Left lung (tissue), 10 donors: ENCODE measurements around the gene SPG21. TPM values are rescaled to one million over a fixed set of nuclear protein-coding genes. Genes with fewer than 3 reads are reported as not detected.

ENCODE experiments used
- ATAC-seq: fragments of 200-7000 bp; cut with Tn5 transposase; one replicate; pipeline ENCODE4 v1.9.1; 2020; ENCODE audit warnings: moderate library complexity
- DNase-seq, 4 donors: peaks; one replicate each; pipeline ENCODE4 v3.0.0-alpha.2; 2013 to 2020
- H3K27ac ChIP-seq, 2 donors: fragments of 200-600 bp; sonication (generic) in 1 of 2; one replicate each; pipeline versions ENCODE4 v1.5.0 to v1.8.0; 2020 to 2021
- H3K27me3 ChIP-seq, 2 donors: fragments of 200-600 bp; sonication (generic) in 1 of 2; one replicate each; pipeline versions ENCODE4 v1.5.0 to v1.8.0; 2020 to 2021
- H3K36me3 ChIP-seq, 2 donors: fragments of 200-600 bp; sonication (generic) in 1 of 2; one replicate each; pipeline versions ENCODE4 v1.5.0 to v1.8.0; 2020 to 2021
- H3K4me1 ChIP-seq, 2 donors: fragments of 200-600 bp; one replicate each; pipeline ENCODE4 v1.8.0; 2021
- H3K4me3 ChIP-seq, 2 donors: fragments of 200-600 bp; sonication (generic) in 1 of 2; one replicate each; pipeline versions ENCODE4 v1.5.0 to v1.8.0; 2020 to 2021; ENCODE audit warnings: mild to moderate bottlenecking in 1 of 2
- H3K9me3 ChIP-seq, 2 donors: fragments of 200-600 bp; sonication (generic) in 1 of 2; one replicate each; pipeline versions ENCODE4 v1.5.0 to v1.8.0; 2020 to 2021
- CTCF ChIP-seq, 2 donors: fragments of 200-600 bp; sonication (generic) in 1 of 2; IDR thresholded peaks; one replicate each; pipeline versions ENCODE4 v1.5.0 to v1.8.0; 2021; ENCODE audit warnings: antibody characterized with exemption in 2 of 2
- intact Hi-C, 2 donors: fragments of 100-400 bp; cut with DNase I; formaldehyde crosslinking; loops; one replicate each; pipeline versions ENCODE4 v1.11.2 to v1.14.2; 2022
- polyA plus RNA-seq, 6 donors: library from polyadenylated mRNA; unstranded; fragments of 120-200 nt; gene quantifications; one replicate each; pipeline ENCODE4 v1.2.1, GENCODE V29; 2013; ENCODE audit not compliant: insufficient read length in 6 of 6
- total RNA-seq, 2 donors: library from RNA; stranded (reverse); fragmentation: NEBNext Ultra II Directional; extraction: Animal tissue kit (Norgen Biotek cat#: 25700); gene quantifications; one replicate each; pipeline ENCODE4 v1.2.1, GENCODE V29; 2021
- donor health status: DM: no; HTN: yes; CAD: no.
- donor health status: DM: no; HTN: no; CAD: no.

The SPG21 gene
- total and polyA plus RNA-seq, 8 donors = 93.9 to 123 (median 104) TPM

GRCh38 chr15:64917211-64917610 is 72.5 kb downstream of the SPG21 start:
- Histone ChIP-seq H3K27me3 (peaks cover 0 to 4% of the 10 kb centered on the region in 2 donors), H3K27ac (no peak overlapping the region), H3K4me1 (peaks cover 0 to 2% of the 10 kb centered on the region in 2 donors), H3K9me3 (no peaks in the 10 kb centered on the region), H3K36me3 (no peaks in the 10 kb centered on the region), H3K4me3 (no peak overlapping the region)
- DNase-seq (no peak), ATAC-seq (no peak)
- intact Hi-C loops = no loop called here
- TF ChIP-seq CTCF (IDR thresholded peaks at IDR 0.05) = no peak

DNA sequence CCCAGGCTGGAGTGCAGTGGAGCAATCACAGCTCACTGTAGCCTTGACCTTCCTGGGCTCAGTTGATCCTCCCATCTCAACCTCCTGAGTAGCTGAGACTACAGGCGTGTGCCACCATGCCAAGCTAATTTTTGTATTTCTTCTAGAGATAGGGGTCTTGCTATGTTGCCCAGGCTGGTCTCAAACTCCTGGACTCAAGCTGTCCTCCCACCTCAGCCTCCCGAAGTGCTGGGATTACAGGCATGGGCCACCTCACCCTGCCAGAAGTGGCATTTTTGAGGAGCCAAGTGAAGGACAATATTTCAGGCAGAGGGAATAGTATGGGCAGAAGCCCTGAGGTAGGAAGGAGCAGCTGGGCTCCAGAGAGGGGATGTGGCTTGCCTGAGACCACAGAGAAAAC is 73.3 kb downstream of the SPG21 start:
- intact Hi-C loops = no loop called here
- H3K4me1 ChIP-seq = peaks cover 0 to 10% of the 10 kb centered on the region in 2 donors
- H3K36me3 ChIP-seq = no peaks in the 10 kb centered on the region
- no peak overlapping the region for H3K4me3 ChIP-seq
- no peak for ATAC-seq
- H3K27me3 ChIP-seq = peaks cover 0 to 13% of the 10 kb centered on the region in 2 donors
- H3K9me3 ChIP-seq = no peaks in the 10 kb centered on the region
- no peak for DNase-seq
- no peak overlapping the region for H3K27ac ChIP-seq
- TF ChIP-seq CTCF (IDR thresholded peaks at IDR 0.05) = no peak

DNA sequence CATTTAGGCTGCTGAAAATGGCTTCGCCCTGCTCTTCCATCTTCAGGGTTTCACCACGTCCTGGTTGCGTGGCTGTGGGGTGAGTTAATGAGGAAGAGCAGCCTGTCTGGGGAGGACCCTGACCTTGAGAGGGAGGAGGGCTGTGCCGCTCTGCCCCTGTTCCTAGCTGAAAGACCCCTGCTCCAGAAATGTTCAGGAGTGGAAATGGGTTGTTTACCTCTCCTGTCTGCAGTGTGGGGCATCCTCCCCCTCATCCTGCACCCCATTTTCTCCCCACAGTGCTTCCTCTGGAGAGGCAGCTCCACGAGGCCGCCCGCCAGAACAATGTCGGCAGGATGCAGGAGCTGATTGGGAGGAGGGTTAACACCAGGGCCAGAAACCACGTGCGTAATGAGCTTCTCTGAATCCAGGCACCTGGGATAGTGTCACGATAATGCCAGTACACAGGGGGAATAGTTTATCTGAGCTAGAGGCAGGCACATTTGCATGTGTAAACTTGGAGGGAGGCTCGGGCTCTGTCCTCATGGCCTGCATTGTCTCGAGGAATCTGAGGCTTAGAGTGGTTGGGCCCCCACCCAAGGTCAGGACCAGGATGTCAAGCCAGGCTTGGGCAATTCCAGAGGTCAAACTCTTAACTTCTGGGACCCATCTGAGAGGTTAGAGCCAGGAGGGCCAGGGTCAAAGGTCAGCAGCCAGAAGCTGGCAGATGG is 74.0 kb downstream of the SPG21 start:
- ATAC-seq (no peak), DNase-seq (no peak)
- no peak overlapping the region for H3K27ac ChIP-seq
- peaks cover 0 to 14% of the 10 kb centered on the region in 2 donors for H3K4me1 ChIP-seq
- TF ChIP-seq CTCF (IDR thresholded peaks at IDR 0.05) = no peak
- intact Hi-C loops = no loop called here
- no peak overlapping the region for H3K4me3 ChIP-seq
- peaks cover 0 to 20% of the 10 kb centered on the region in 2 donors for H3K27me3 ChIP-seq
- no peaks in the 10 kb centered on the region for H3K36me3 ChIP-seq
- no peaks in the 10 kb centered on the region for H3K9me3 ChIP-seq

Other genes with a start within 250 kb of the SPG21 start
- gene RBPMS2, start 214.3 kb downstream of the SPG21 start, total RNA-seq = 1 to 10 TPM; 3.7 to 4.7 TPM
- gene RBPMS2, start 214.3 kb downstream of the SPG21 start, polyA plus RNA-seq = 10 to 100 TPM in 1 of 6 donors, 1 to 10 TPM in 5; 5.2 to 12.7 (median 7.3) TPM
- gene PIF1, start 164.3 kb downstream of the SPG21 start, total RNA-seq = 1 to 10 TPM; 1.6 to 2.7 TPM
- gene PIF1, start 164.3 kb downstream of the SPG21 start, polyA plus RNA-seq = 10 to 100 TPM in 5 of 6 donors, 1 to 10 TPM in 1; 8.8 to 17.7 (median 11.5) TPM
- 10 to 100 TPM; 34.5 to 91.8 TPM for gene PLEKHO2, start 148.0 kb downstream of the SPG21 start, total RNA-seq
- 10 to 100 TPM; 22.0 to 29.1 (median 25.3) TPM for gene PLEKHO2, start 148.0 kb downstream of the SPG21 start, polyA plus RNA-seq
- gene ANKDD1A, start 78.0 kb downstream of the SPG21 start, total RNA-seq = 1 to 10 TPM; 3.4 to 6.3 TPM
- gene ANKDD1A, start 78.0 kb downstream of the SPG21 start, polyA plus RNA-seq = 10 to 100 TPM in 5 of 6 donors, 1 to 10 TPM in 1; 9.0 to 13.5 (median 11.9) TPM
- 10 to 100 TPM; 12.7 to 14.5 TPM for gene MTFMT, start 39.7 kb upstream of the SPG21 start, total RNA-seq
- 10 to 100 TPM; 16.6 to 21.7 (median 19.3) TPM for gene MTFMT, start 39.7 kb upstream of the SPG21 start, polyA plus RNA-seq
- 1 to 10 TPM in 1 of 2 donors, under 1 TPM in 1; 0.39 to 2.7 TPM for gene SLC51B, start 55.5 kb upstream of the SPG21 start, total RNA-seq
- 10 to 100 TPM; 12.7 to 19.3 (median 14.7) TPM for gene SLC51B, start 55.5 kb upstream of the SPG21 start, polyA plus RNA-seq
- 10 to 100 TPM; 23.8 to 24.3 TPM for gene RASL12, start 78.1 kb upstream of the SPG21 start, total RNA-seq
- gene RASL12, start 78.1 kb upstream of the SPG21 start, polyA plus RNA-seq = 100 to 1,000 TPM in 5 of 6 donors, 10 to 100 TPM in 1; 98.9 to 127 (median 111) TPM
- under 1 TPM in 1 of 2 donors, not detected in 1; 0.18 TPM for gene KBTBD13, start 86.8 kb upstream of the SPG21 start, total RNA-seq
- gene KBTBD13, start 86.8 kb upstream of the SPG21 start, polyA plus RNA-seq = 1 to 10 TPM in 2 of 6 donors, under 1 TPM in 4; 0.61 to 1.4 (median 0.79) TPM
- gene UBAP1L, start 125.3 kb upstream of the SPG21 start, total RNA-seq = 1 to 10 TPM; 2.7 to 3.8 TPM
- 10 to 100 TPM in 3 of 6 donors, 1 to 10 TPM in 3; 7.6 to 12.4 (median 10.2) TPM for gene UBAP1L, start 125.3 kb upstream of the SPG21 start, polyA plus RNA-seq
- 10 to 100 TPM; 15.8 to 18.8 TPM for gene PDCD7, start 143.9 kb upstream of the SPG21 start, total RNA-seq
- gene PDCD7, start 143.9 kb upstream of the SPG21 start, polyA plus RNA-seq = 10 to 100 TPM; 32.5 to 35.4 (median 34.7) TPM
- gene CLPX, start 195.4 kb upstream of the SPG21 start, total RNA-seq = 10 to 100 TPM; 41.0 to 42.7 TPM
- gene CLPX, start 195.4 kb upstream of the SPG21 start, polyA plus RNA-seq = 10 to 100 TPM; 62.4 to 80.5 (median 65.5) TPM
- 1 to 10 TPM; 1.4 to 8.5 TPM for gene CILP, start 221.6 kb upstream of the SPG21 start, total RNA-seq
- 1 to 10 TPM; 1.5 to 2.6 (median 1.6) TPM for gene CILP, start 221.6 kb upstream of the SPG21 start, polyA plus RNA-seq